Activated CD8-positive, alpha-beta T cell treated with anti-CD3 and anti-CD28 coated beads, Interleukin-2, amount 10 ng/mL, durations not matched to agents 7 days and 5 days (primary cell): ENCODE results near the gene RLN3. TPM values are rescaled to one million over a fixed set of nuclear protein-coding genes. Genes with fewer than 3 reads are reported as not detected.
"Not testable (repeated sequence)": the region's sequence is repeated elsewhere in the genome, so short reads cannot be mapped to it uniquely, and the experiment has no call there.

Experiments used
- ATAC-seq: fragments of 150-1000 bp; cut with Tn5 transposase; one replicate; pipeline ENCODE4 v1.10.0; 2021; ENCODE audit warnings: moderate library complexity
- CTCF ChIA-PET: fragments of 350-600 bp; sonication (Branson Sonifier 250); formaldehyde crosslinking; loops from one replicate; lab custom pipeline; 2021; ENCODE audit warnings: antibody characterized with exemption; lab: Charles Lee
- POLR2A ChIA-PET: fragments of 350-600 bp; sonication (Branson Sonifier 250); formaldehyde crosslinking; loops from one replicate; lab custom pipeline; 2021; ENCODE audit warnings: antibody characterized with exemption; lab: Charles Lee
- DNase-seq: peaks from one replicate; pipeline ENCODE4 v3.0.0-alpha.2; 2020
- H3K27ac Mint-ChIP-seq: one replicate; pipeline ENCODE4 v1.8.0; 2021; ENCODE audit warnings: mild to moderate bottlenecking, mixed read lengths
- H3K27me3 Mint-ChIP-seq: one replicate; pipeline ENCODE4 v1.8.0; 2021; ENCODE audit warnings: low read depth, mixed read lengths
- H3K36me3 Mint-ChIP-seq: one replicate; pipeline ENCODE4 v1.8.0; 2021; ENCODE audit warnings: low read depth, mixed read lengths
- H3K4me1 Mint-ChIP-seq: one replicate; pipeline ENCODE4 v1.8.0; 2021; ENCODE audit warnings: low read depth, mixed read lengths
- H3K4me3 Mint-ChIP-seq: one replicate; pipeline ENCODE4 v1.8.0; 2021; ENCODE audit warnings: mild to moderate bottlenecking, mixed read lengths
- H3K9me3 Mint-ChIP-seq: one replicate; pipeline ENCODE4 v1.8.0; 2022; ENCODE audit warnings: mixed read lengths; ENCODE audit not compliant: insufficient read depth
- total RNA-seq, 2 experiments: library from RNA; stranded (reverse); gene quantifications; one replicate each; pipeline ENCODE4 v1.2.3, GENCODE V29; 2021

RLN3 gene
- total RNA-seq, 2 experiments from 2014 or later: not detected

DNA sequence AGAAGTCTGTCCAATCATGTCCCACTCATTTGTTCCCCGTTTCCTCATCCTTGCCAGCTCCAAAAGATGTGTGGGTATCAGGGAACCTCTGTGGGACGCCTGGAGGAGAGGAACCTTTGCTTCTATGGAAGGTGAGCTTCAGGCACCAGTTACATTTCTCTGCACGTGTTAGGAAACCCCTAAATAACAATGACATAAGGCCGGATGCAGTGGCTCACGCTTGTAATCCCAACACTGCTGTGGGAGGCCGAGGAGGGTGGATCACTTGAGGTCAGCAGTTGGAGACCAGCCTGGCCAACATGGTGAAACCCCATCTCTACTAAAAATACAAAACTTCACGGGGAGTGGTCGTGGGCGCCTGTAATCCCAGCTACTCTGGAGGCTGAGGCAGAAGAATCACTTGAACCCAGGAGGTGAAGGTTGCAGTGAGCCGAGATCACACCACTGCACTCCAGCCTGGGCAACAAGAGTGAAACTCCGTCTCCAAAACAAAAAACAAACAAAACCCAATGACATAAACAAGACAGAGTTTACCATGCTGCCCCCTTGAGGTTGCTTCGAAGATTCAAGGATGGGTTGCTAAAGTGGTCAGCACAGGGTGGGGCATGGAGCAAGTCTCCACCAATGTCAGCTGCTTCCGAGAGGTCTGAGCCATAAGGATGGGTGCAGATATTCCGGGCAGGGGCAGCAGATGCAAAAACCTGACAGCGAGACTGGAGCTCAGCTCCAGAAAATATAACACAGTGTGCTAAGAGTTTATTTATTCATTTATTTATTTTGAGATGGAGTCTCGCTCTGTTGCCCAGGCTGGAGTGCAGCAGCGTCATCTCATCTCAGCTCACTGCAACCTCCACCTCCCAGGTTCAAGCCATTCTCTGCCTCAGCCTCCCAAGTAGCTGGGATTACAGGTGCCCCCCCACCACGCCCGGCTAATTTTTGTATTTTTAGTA, 15.0 kb downstream of the RLN3 start:
- not testable (repeated sequence) for H3K4me3 Mint-ChIP-seq, H3K9me3 Mint-ChIP-seq, H3K27me3 Mint-ChIP-seq
- H3K27ac Mint-ChIP-seq: peak overlapping the region; percentile 66
- peaks cover 18% of the 10 kb centered on the region for H3K4me1 Mint-ChIP-seq
- DNase-seq (peak; percentile 67), ATAC-seq (peak; percentile 86)
- H3K36me3 Mint-ChIP-seq: peaks cover 51% of the 10 kb centered on the region
- ChIA-PET CTCF (interaction anchor here (0.8 to 3.9 kb wide), 14 partner anchors 10 to 164 kb away, joined by 3 to 23 read pairs (median 4); partner anchors contain the start of gene IL27RA), POLR2A (interaction anchor here (0.8 to 2.7 kb wide), 4 partner anchors 10 to 57 kb away, joined by 3 to 14 read pairs (median 4); partner anchors contain the start of genes IL27RA and RFX1)

DNA sequence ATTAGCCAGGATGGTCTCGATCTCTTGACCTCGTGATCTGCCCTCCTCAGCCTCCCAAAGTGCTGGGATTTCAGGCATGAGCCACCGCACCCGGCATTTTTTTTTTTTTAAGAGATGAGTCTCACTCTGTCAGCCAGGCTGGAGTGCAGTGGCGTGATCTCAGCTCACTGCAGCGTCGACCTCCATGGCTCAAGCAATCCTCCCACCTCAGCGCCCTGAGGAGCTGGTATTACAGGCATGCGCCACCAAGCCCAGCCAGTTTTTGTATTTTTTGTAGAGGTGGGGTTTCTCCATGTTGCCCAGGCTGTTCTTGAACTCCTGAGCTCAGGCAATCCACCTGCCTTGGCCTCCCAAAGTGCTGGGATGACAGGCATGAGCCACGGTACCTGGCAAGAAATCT, 19.9 kb downstream of the RLN3 start:
- peaks cover 56% of the 10 kb centered on the region for H3K36me3 Mint-ChIP-seq
- not testable (repeated sequence) for H3K4me1 Mint-ChIP-seq, H3K9me3 Mint-ChIP-seq, H3K4me3 Mint-ChIP-seq, H3K27ac Mint-ChIP-seq, H3K27me3 Mint-ChIP-seq, DNase-seq, ATAC-seq
- ChIA-PET POLR2A (interaction anchor here (1.1 kb wide), 1 partner anchor 16 kb away, joined by 6 read pairs; the partner anchor contains the start of gene IL27RA), CTCF (interaction anchor here (0.6 to 4.3 kb wide), 24 partner anchors 8 to 181 kb away, joined by 3 to 36 read pairs (median 4); partner anchors contain the start of genes IL27RA and MISP3)

DNA sequence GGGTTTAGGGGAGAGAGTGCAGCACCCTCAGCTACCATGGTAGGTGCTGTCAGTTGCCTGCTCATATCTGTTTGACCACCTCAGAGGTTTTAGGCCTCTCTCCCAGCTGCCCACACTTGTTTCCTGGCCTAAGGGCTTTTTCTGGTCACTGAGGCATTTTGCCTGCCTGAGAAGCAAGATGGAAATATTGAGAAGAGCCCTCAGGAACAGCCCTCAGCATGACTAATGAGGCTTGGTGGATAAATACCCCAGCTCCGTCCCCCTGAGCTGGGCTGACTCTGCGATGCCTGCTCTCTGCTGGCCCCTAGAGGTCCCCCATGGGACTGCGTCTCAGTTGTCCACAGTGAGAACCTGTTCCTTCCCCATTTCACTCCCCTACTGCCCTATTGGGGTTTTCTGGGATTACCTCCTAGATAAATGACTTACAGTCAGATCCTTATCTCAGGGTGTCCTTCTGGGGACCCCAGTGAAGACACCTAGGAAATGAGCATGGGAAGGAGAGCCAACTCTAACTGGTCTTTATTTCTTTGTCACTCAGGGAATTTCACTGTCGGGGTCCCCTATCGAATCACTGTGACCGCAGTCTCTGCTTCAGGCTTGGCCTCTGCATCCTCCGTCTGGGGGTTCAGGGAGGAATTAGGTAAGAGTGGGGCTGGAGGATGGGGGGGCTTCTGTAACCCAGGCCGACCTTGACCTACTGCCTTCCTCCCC, 20.6 kb downstream of the RLN3 start:
- DNase-seq (peak; percentile 78), ATAC-seq (peak; percentile 71)
- H3K9me3 Mint-ChIP-seq: no peaks in the 10 kb centered on the region
- H3K36me3 Mint-ChIP-seq: peaks cover 58% of the 10 kb centered on the region
- H3K4me1 Mint-ChIP-seq: peaks cover 7% of the 10 kb centered on the region
- no peaks in the 10 kb centered on the region for H3K27me3 Mint-ChIP-seq
- no peak overlapping the region for H3K27ac Mint-ChIP-seq
- ChIA-PET POLR2A (interaction anchor here (0.6 to 1.1 kb wide), 2 partner anchors 17 to 465 kb away, joined by 6 to 8 read pairs; partner anchors contain the start of gene IL27RA), CTCF (interaction anchor here (0.6 to 4.3 kb wide), 26 partner anchors 8 to 706 kb away, joined by 3 to 36 read pairs (median 4); partner anchors contain the start of genes IL27RA and MISP3)
- no peak overlapping the region for H3K4me3 Mint-ChIP-seq

DNA sequence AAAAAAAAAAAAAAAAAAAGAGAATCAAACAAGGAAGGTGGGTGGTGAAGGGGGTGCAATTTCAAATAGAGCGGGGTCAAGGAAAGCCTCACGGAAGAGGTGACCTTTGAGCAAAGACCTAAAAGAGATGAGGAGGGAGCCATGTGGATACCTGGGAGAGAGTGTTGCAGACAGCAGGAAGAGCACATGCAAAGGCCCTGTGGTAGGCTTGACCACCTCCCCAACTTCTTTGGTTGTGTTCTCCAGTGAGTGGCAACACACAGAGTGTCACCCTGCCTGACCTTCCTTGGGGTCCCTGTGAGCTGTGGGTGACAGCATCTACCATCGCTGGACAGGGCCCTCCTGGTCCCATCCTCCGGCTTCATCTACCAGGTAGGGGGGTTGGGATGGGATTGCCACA, 22.6 kb downstream of the RLN3 start:
- Mint-ChIP-seq H3K9me3 (no peaks in the 10 kb centered on the region), H3K4me3 (no peak overlapping the region), H3K4me1 (peaks cover 7% of the 10 kb centered on the region), H3K36me3 (peaks cover 55% of the 10 kb centered on the region), H3K27ac (no peak overlapping the region), H3K27me3 (peaks cover 4% of the 10 kb centered on the region)
- CTCF ChIA-PET: interaction anchor here (4.3 kb wide), 1 partner anchor 9 kb away, joined by 36 read pairs; no protein-coding TSS in a partner anchor
- POLR2A ChIA-PET: no interaction called here
- DNase-seq (no peak), ATAC-seq (no peak)

DNA sequence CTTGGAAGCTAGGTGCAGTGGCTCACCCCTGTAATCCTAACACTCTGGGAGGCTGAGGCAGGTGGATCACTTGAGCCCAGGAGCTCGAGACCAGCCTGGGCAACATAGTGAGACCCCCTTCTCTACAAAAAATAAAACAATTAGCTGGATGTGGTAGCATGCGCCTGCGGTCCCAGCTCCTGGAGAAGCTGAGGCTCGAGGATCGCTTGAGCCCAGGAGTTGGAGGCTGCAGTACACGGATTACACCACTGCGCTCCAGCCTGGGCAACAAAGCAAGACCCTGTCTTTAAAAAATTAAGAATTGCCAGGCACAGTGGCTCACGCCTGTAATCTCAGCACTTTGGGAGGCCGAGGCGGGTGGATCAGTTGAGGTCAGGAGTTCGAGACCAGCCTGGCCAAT, 23.0 kb downstream of the RLN3 start:
- ATAC-seq, H3K9me3 Mint-ChIP-seq, H3K4me1 Mint-ChIP-seq, H3K27ac Mint-ChIP-seq, H3K27me3 Mint-ChIP-seq, H3K4me3 Mint-ChIP-seq, DNase-seq, POLR2A ChIA-PET: not testable (repeated sequence)
- peaks cover 53% of the 10 kb centered on the region for H3K36me3 Mint-ChIP-seq
- CTCF ChIA-PET: interaction anchor here (4.3 kb wide), 1 partner anchor 9 kb away, joined by 36 read pairs; no protein-coding TSS in a partner anchor

DNA sequence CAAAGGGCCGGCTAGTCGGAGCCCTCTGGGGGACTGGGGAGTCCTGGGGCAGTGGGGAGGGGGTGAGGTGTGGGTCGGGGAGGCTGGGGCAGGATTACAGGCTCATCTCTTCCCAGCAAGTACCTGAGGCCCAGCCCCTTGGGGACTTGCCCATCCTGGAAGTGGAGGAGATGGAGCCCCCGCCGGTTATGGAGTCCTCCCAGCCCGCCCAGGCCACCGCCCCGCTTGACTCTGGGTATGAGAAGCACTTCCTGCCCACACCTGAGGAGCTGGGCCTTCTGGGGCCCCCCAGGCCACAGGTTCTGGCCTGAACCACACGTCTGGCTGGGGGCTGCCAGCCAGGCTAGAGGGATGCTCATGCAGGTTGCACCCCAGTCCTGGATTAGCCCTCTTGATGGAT, 24.0 kb downstream of the RLN3 start:
- Mint-ChIP-seq H3K4me1 (peaks cover 7% of the 10 kb centered on the region), H3K9me3 (no peaks in the 10 kb centered on the region), H3K4me3 (no peak overlapping the region), H3K27me3 (peaks cover 9% of the 10 kb centered on the region), H3K27ac (no peak overlapping the region), H3K36me3 (peaks cover 45% of the 10 kb centered on the region)
- CTCF ChIA-PET: interaction anchor here (1.0 to 4.3 kb wide), 2 partner anchors 8 to 17 kb away, joined by 3 to 36 read pairs; no protein-coding TSS in a partner anchor
- POLR2A ChIA-PET: no interaction called here
- ATAC-seq (no peak), DNase-seq (no peak)

DNA sequence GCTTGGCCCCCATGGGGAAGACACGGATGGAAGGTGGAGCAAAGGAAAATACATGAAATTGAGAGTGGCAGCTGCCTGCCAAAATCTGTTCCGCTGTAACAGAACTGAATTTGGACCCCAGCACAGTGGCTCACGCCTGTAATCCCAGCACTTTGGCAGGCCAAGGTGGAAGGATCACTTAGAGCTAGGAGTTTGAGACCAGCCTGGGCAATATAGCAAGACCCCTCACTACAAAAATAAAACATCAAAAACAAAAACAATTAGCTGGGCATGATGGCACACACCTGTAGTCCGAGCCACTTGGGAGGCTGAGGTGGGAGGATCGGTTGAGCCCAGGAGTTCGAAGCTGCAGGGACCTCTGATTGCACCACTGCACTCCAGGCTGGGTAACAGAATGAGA, 24.5 kb downstream of the RLN3 start:
- no peak overlapping the region for H3K4me3 Mint-ChIP-seq
- DNase-seq: no peak
- H3K27ac Mint-ChIP-seq: no peak overlapping the region
- ChIA-PET CTCF (interaction anchor here (0.8 to 1.3 kb wide), 6 partner anchors 9 to 173 kb away, joined by 3 to 5 read pairs (median 4); partner anchors contain the start of genes IL27RA and MISP3), POLR2A (interaction anchor here (0.7 to 1.5 kb wide), 3 partner anchors 9 to 84 kb away, joined by 3 to 6 read pairs (median 3); partner anchors contain the start of genes ASF1B and IL27RA)
- peaks cover 5% of the 10 kb centered on the region for H3K4me1 Mint-ChIP-seq
- H3K27me3 Mint-ChIP-seq: peaks cover 12% of the 10 kb centered on the region
- H3K36me3 Mint-ChIP-seq: peaks cover 42% of the 10 kb centered on the region
- no peak for ATAC-seq
- H3K9me3 Mint-ChIP-seq: no peaks in the 10 kb centered on the region

DNA sequence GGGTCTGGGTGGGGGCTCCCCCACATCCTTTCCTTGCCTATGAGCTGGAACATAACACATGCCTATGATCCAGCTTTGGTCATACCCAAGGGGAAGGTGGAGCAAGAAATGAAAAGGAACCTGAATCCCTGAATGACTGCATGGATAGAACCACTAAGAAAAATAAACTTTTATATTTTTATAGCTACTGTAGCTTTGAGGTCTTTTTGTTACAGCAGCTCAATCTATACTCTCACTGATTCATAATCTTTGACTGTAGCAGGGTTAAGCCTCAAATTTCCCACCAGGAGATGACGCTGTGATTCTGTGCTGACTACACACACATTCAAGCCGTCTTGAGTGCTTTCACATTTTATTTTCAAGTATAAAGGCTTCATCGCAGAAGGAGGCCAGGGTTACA, 25.1 kb downstream of the RLN3 start:
- peaks cover 17% of the 10 kb centered on the region for H3K27me3 Mint-ChIP-seq
- DNase-seq (no peak), ATAC-seq (no peak)
- peaks cover 9% of the 10 kb centered on the region for H3K4me1 Mint-ChIP-seq
- no peak overlapping the region for H3K4me3 Mint-ChIP-seq
- CTCF ChIA-PET: interaction anchor here (0.8 to 1.3 kb wide), 8 partner anchors 10 to 174 kb away, joined by 3 to 5 read pairs (median 4); partner anchors contain the start of genes ASF1B, IL27RA and MISP3
- peaks cover 39% of the 10 kb centered on the region for H3K36me3 Mint-ChIP-seq
- H3K9me3 Mint-ChIP-seq: no peaks in the 10 kb centered on the region
- no peak overlapping the region for H3K27ac Mint-ChIP-seq
- POLR2A ChIA-PET: interaction anchor here (0.7 to 1.5 kb wide), 3 partner anchors 10 to 84 kb away, joined by 3 to 6 read pairs (median 3); partner anchors contain the start of genes ASF1B and IL27RA

DNA sequence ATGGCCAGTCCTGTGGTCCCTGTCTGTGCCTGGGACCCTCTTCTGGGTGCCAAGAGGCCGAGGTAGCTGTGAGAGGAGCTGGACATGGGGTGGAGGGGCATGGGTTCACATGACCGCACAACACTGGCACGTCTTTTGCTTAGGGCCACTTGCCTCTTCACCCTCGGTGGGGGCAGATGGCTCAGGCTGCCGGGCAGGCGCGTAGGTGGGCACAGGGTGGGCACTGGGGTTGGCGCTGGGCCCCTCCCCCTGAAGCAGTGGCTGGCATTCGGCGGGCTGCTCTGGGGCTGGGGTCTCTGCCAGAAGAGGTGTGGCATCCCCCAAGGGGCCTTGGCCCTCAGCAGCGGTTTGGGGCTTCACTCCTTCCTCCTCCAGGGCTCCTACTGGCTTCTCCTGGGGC, 25.6 kb downstream of the RLN3 start:
- no peak for DNase-seq
- Mint-ChIP-seq H3K4me3 (no peak overlapping the region), H3K27ac (no peak overlapping the region), H3K27me3 (peaks cover 21% of the 10 kb centered on the region), H3K36me3 (peaks cover 35% of the 10 kb centered on the region), H3K9me3 (no peaks in the 10 kb centered on the region), H3K4me1 (peaks cover 13% of the 10 kb centered on the region)
- POLR2A ChIA-PET: interaction anchor here (0.7 to 1.5 kb wide), 2 partner anchors 14 to 22 kb away, joined by 3 to 6 read pairs; partner anchors contain the start of gene IL27RA
- no peak for ATAC-seq
- CTCF ChIA-PET: interaction anchor here (0.9 to 1.3 kb wide), 4 partner anchors 18 to 83 kb away, joined by 4 to 5 read pairs (median 4); partner anchors contain the start of genes ASF1B, IL27RA and MISP3

DNA sequence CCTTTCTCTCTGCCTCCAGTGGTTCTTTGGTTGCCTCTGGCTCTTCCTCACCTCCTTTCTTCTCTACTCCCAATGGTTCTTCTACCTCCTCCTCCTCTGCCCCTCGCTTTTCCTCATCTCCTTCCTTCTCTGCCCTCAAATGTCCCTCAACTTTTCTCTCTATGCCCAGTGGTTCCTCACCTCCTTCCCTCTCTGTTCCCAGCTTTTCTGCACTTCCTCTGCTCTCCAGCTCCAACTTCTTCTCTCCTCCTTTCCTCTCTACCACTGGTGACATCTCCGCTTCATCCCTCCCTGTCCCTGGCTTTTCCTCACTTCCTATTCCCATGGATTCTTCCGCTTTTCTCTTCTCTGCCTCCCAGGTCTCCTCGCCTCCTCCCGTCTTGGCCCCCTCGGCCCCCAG, 26.2 kb downstream of the RLN3 start:
- H3K4me1 Mint-ChIP-seq: peaks cover 16% of the 10 kb centered on the region
- H3K36me3 Mint-ChIP-seq: peaks cover 30% of the 10 kb centered on the region
- DNase-seq (no peak), ATAC-seq (no peak)
- peaks cover 27% of the 10 kb centered on the region for H3K27me3 Mint-ChIP-seq
- POLR2A ChIA-PET: interaction anchor here (0.7 kb wide), 1 partner anchor 15 kb away, joined by 3 read pairs; no protein-coding TSS in a partner anchor
- no peak overlapping the region for H3K4me3 Mint-ChIP-seq
- CTCF ChIA-PET: interaction anchor here (1.0 kb wide), 1 partner anchor 18 kb away, joined by 3 read pairs; the partner anchor contains the start of gene MISP3
- H3K27ac Mint-ChIP-seq: no peak overlapping the region
- no peaks in the 10 kb centered on the region for H3K9me3 Mint-ChIP-seq
